ENCODE results near the gene ARID3A. TPM values are rescaled to one million over a fixed set of nuclear protein-coding genes. Genes with fewer than 3 reads are reported as not detected.
A peak's percentile ranks its signal among the peaks of the same experiment; 100 is the strongest.

ARID3A gene
- total RNA-seq, 3 donors from 2014 or later (not counting 1 experiment from before 2014, with no cell fraction given), result 15.9 to 24.6 (median 24.2) TPM

DNA sequence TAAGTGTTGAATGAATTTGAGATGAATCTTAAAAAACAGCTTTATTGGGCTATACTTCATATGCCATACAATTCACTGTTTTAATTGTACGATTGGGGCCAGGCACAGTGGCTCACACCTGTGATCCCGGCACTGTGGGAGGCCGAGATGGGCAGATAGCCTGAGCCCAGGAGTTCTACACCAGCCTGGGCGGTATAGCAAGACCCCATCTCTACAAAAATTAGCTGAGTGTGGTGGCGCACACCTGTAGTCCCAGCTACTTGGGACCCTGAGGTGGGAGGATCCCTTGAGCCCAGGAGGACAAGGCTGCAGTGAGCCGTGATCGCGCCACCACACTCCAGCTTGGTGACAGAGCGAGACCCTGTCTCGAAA lies 10.3 kb downstream of the ARID3A start:
- no peak for ATAC-seq
- Mint-ChIP-seq H3K27me3 (ENCODE audit: low read depth in 2 of 2) (peaks cover 0 to 3% of the 10 kb centered on the region in 2 donors), H3K27ac (no peak overlapping the region), H3K4me1 (peaks cover 16 to 46% of the 10 kb centered on the region in 2 donors), H3K36me3 (no peaks in the 10 kb centered on the region), H3K4me3 (no peak overlapping the region), H3K9me3 (no peaks in the 10 kb centered on the region)
- no peak overlapping the region for H3K4me3 ChIP-seq (ENCODE audit: low read length)
- DNase-seq, result no peak
- TF ChIP-seq, protein P1, sequence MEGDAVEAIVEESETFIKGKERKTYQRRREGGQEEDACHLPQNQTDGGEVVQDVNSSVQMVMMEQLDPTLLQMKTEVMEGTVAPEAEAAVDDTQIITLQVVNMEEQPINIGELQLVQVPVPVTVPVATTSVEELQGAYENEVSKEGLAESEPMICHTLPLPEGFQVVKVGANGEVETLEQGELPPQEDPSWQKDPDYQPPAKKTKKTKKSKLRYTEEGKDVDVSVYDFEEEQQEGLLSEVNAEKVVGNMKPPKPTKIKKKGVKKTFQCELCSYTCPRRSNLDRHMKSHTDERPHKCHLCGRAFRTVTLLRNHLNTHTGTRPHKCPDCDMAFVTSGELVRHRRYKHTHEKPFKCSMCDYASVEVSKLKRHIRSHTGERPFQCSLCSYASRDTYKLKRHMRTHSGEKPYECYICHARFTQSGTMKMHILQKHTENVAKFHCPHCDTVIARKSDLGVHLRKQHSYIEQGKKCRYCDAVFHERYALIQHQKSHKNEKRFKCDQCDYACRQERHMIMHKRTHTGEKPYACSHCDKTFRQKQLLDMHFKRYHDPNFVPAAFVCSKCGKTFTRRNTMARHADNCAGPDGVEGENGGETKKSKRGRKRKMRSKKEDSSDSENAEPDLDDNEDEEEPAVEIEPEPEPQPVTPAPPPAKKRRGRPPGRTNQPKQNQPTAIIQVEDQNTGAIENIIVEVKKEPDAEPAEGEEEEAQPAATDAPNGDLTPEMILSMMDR (IDR thresholded peaks at IDR 0.05), result no peak
- H3K27me3 ChIP-seq (ENCODE audit: control insufficient read depth, insufficient read depth, low read length), result no peaks in the 10 kb centered on the region
- intact Hi-C loops (cut with micrococcal nuclease), result no loop called here
- H3K4me1 ChIP-seq (ENCODE audit: control insufficient read depth, insufficient read depth, low read length), result peaks cover 64% of the 10 kb centered on the region
- WGBS (ENCODE audit: insufficient coverage), result 96% methylated on average over 10 of the region's 10 CpGs
- H3K9me3 ChIP-seq (ENCODE audit: control insufficient read depth, insufficient read depth, low read length), result peaks cover 2% of the 10 kb centered on the region
- H3K36me3 ChIP-seq (ENCODE audit: control insufficient read depth, insufficient read depth, low read length), result no peaks in the 10 kb centered on the region
- H3K27ac ChIP-seq (ENCODE audit: low read length), result no peak overlapping the region

DNA sequence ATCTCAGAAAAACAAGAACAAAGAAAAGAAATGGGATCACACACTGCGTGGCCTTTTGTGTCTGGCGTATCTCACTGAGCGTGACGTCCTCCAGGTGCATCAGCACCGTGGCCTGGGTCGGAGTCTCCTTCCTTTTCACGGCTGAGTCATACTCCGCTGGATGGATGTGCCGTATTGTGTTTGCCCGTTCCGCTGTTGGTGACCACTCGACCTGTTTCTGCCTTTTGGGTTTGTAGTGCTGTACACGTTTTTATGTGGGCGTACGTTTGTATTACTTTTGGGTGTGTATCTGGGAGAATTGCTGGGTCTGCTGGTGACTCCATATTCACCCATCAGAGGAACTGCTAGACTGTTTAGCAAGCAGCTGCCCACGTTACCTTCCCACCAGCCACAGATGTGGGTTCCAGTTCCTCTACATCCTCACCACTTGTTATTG lies 11.4 kb downstream of the ARID3A start:
- H3K9me3 Mint-ChIP-seq, result no peaks in the 10 kb centered on the region
- H3K36me3 Mint-ChIP-seq, result no peaks in the 10 kb centered on the region
- Histone ChIP-seq H3K4me1 (ENCODE audit: control insufficient read depth, insufficient read depth, low read length) (peaks cover 67% of the 10 kb centered on the region), H3K36me3 (ENCODE audit: control insufficient read depth, insufficient read depth, low read length) (no peaks in the 10 kb centered on the region), H3K27ac (ENCODE audit: low read length) (no peak overlapping the region), H3K27me3 (ENCODE audit: control insufficient read depth, insufficient read depth, low read length) (no peaks in the 10 kb centered on the region), H3K9me3 (ENCODE audit: control insufficient read depth, insufficient read depth, low read length) (peaks cover 2% of the 10 kb centered on the region), H3K4me3 (ENCODE audit: low read length) (no peak overlapping the region)
- 68% methylated on average over 15 of the region's 16 CpGs for WGBS (ENCODE audit: insufficient coverage)
- peak overlapping the region; percentile 33 for H3K4me3 Mint-ChIP-seq
- ATAC-seq (peak in 1 of 3 donors; percentile 52), DNase-seq (peak in 1 of 2 donors; percentile 76)
- H3K27ac Mint-ChIP-seq, result peak overlapping the region in 1 of 2 donors; percentile 24
- peaks cover 23 to 49% of the 10 kb centered on the region in 2 donors for H3K4me1 Mint-ChIP-seq
- TF ChIP-seq, protein P1 (IDR thresholded peaks at IDR 0.05), result no peak
- peaks cover 0 to 3% of the 10 kb centered on the region in 2 donors for H3K27me3 Mint-ChIP-seq (ENCODE audit: low read depth in 2 of 2)
- intact Hi-C loops (cut with micrococcal nuclease), result no loop called here

DNA sequence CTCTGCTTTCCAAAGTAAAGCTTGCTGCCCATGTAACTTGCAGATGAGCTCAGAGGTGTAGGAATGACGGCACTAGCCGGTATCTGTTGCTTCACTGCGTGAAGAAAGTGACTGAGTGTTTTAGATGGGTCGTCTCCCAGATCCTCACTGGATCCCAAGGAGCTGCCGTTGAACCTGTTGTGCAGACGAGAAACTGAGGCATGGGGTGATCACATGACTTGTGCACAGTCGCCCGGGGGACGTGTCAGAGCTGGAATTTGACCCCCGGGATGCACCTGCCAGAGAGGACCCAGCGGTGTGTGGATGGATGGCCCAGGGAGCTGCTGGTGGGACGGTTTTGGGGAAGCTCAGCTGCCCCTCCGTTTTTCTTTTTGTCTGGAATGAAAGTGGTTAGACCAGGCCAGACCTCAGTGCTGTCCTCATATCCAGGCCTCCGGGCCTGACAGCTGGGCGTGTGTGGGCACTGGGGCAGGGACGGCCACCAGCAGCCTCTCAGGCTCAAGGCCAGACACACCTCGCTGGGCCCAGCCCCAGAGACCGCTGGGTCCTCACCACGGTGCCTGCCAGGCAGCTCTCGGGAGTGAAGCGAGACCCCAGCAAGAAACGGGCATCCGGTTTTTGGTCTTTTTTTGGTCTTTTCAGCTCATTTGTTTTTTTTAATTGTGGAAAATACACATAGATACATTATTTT lies 12.5 kb downstream of the ARID3A start:
- Mint-ChIP-seq H3K27ac (no peak overlapping the region), H3K9me3 (no peaks in the 10 kb centered on the region), H3K27me3 (ENCODE audit: low read depth in 2 of 2) (peaks cover 0 to 3% of the 10 kb centered on the region in 2 donors), H3K36me3 (no peaks in the 10 kb centered on the region), H3K4me1 (peaks cover 23 to 38% of the 10 kb centered on the region in 2 donors), H3K4me3 (peak overlapping the region; percentile 33)
- Histone ChIP-seq H3K27me3 (ENCODE audit: control insufficient read depth, insufficient read depth, low read length) (no peaks in the 10 kb centered on the region), H3K27ac (ENCODE audit: low read length) (no peak overlapping the region), H3K36me3 (ENCODE audit: control insufficient read depth, insufficient read depth, low read length) (no peaks in the 10 kb centered on the region), H3K4me1 (ENCODE audit: control insufficient read depth, insufficient read depth, low read length) (peaks cover 56% of the 10 kb centered on the region), H3K4me3 (ENCODE audit: low read length) (no peak overlapping the region), H3K9me3 (ENCODE audit: control insufficient read depth, insufficient read depth, low read length) (peaks cover 2% of the 10 kb centered on the region)
- ATAC-seq (no peak), DNase-seq (no peak)
- intact Hi-C loops (cut with micrococcal nuclease), result no loop called here
- WGBS (ENCODE audit: insufficient coverage), result 89% methylated on average over 23 of the region's 23 CpGs
- TF ChIP-seq, protein P1 (IDR thresholded peaks at IDR 0.05), result no peak
